ENCODE measurements around the gene PRDM16. TPM values are rescaled to one million over a fixed set of nuclear protein-coding genes. Genes with fewer than 3 reads are reported as not detected.

PRDM16 gene
- total RNA-seq, 1 experiment from 2014 or later: 6.1 TPM

DNA sequence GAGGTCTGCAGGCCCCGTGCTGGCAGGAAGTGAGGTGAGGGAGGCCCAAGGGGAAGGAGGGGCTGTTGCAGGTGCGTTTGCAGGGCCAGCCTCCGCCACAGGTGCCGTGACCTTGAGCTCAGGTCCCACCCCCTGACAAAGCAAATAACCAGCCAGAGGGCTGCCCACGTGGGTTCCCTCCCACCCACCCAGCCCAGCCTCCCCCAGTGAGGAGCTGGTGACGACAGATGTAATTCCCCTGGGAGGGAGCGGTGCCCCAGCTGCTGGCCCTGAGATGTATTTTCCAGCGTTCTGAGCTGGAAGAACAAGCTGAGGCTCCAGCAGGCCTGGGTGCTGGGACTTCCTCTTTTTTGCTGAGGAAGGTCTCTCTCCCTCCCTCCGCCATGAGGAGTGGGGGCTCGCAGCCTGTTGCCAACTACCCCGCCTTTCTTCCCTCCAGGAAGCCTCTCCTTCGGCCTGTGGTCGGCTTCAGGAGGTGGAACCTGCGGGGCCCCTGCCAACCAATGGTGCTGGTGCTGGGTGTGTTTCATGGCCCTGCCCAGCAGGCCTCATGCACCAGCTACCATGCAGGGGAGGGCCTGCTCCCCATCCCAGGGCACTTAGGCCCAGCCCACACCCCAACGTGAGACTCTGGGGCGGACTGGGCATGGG is 153.2 kb downstream of the PRDM16 start:
- no TSS peak for BruUV-seq (replicated peaks)
- POLR2A ChIA-PET: no interaction called here
- RAD21 ChIA-PET (ENCODE audit: low non-redundant PET in 1 of 2, low total read pairs in 2 of 2, uncharacterized antibody in 2 of 2, unreplicated experiment in 2 of 2): no interaction called here
- Histone ChIP-seq H3K4me2 (ENCODE audit: low read length) (no peak overlapping the region), H3K4me1 (ENCODE audit: control insufficient read depth in 1 of 2, insufficient read depth in 2 of 2, low read length in 2 of 2) (no peaks in the 10 kb centered on the region), H3K9ac (ENCODE audit: low read length) (no peak overlapping the region), H3K27ac (ENCODE audit: low read depth, low read length) (no peak overlapping the region), H3K36me3 (ENCODE audit: control insufficient read depth in 1 of 2, insufficient read depth in 2 of 2, low read length in 2 of 2) (no peaks in the 10 kb centered on the region), H3K27me3 (ENCODE audit: insufficient read depth, low read length) (no peaks in the 10 kb centered on the region), H2AFZ (ENCODE audit: low read depth, low read length, poor library complexity, severe bottlenecking) (no peak overlapping the region), H3K9me2 (ENCODE audit: insufficient read depth) (no peaks in the 10 kb centered on the region), H3K4me3 (replicated peaks in 1 of 2; ENCODE audit: low read depth in 1 of 2, low read length in 2 of 2) (no peak overlapping the region), H4K20me1 (ENCODE audit: insufficient read depth) (no peaks in the 10 kb centered on the region), H3K9me3 (ENCODE audit: control insufficient read depth in 1 of 2, insufficient read depth in 1 of 2, low read depth in 1 of 2, low read length in 2 of 2) (no peaks in the 10 kb centered on the region), H3K79me2 (ENCODE audit: insufficient read depth, low read length) (no peaks in the 10 kb centered on the region)
- DNase-seq (ENCODE audit: low read depth, low spot score) (no peak), ATAC-seq (no peak)
- intact Hi-C loops (cut with micrococcal nuclease): no loop called here
- TF ChIP-seq CBX3 (IDR thresholded peaks at IDR 0.05; ENCODE audit: low read depth) (no peak), SP1 (IDR thresholded peaks at IDR 0.05; ENCODE audit: low read depth) (no peak), TCF7L2 (IDR thresholded peaks at IDR 0.05; ENCODE audit: borderline replicate concordance, extremely low read depth, insufficient read depth, insufficient read length) (no peak), SIN3A (IDR thresholded peaks at IDR 0.05; ENCODE audit: low read depth) (no peak), YY1 (IDR thresholded peaks at IDR 0.05; ENCODE audit: extremely low read depth, insufficient replicate concordance, low read depth, low read length) (no peak), ZFX (IDR thresholded peaks at IDR 0.05) (no peak), FOSL1 (IDR thresholded peaks at IDR 0.05; ENCODE audit: low read depth) (no peak), EGR1 (IDR thresholded peaks at IDR 0.05; ENCODE audit: low read depth) (no peak), EZH2phosphoT487 (IDR thresholded peaks at IDR 0.05; ENCODE audit: borderline replicate concordance) (no peak), ZBTB33 (IDR thresholded peaks at IDR 0.05; ENCODE audit: extremely low read depth, insufficient replicate concordance, low read length) (no peak)
- TF ChIP-seq, protein P1, sequence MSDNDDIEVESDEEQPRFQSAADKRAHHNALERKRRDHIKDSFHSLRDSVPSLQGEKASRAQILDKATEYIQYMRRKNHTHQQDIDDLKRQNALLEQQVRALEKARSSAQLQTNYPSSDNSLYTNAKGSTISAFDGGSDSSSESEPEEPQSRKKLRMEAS (IDR thresholded peaks at IDR 0.05): no peak
- TF ChIP-seq, protein P2, sequence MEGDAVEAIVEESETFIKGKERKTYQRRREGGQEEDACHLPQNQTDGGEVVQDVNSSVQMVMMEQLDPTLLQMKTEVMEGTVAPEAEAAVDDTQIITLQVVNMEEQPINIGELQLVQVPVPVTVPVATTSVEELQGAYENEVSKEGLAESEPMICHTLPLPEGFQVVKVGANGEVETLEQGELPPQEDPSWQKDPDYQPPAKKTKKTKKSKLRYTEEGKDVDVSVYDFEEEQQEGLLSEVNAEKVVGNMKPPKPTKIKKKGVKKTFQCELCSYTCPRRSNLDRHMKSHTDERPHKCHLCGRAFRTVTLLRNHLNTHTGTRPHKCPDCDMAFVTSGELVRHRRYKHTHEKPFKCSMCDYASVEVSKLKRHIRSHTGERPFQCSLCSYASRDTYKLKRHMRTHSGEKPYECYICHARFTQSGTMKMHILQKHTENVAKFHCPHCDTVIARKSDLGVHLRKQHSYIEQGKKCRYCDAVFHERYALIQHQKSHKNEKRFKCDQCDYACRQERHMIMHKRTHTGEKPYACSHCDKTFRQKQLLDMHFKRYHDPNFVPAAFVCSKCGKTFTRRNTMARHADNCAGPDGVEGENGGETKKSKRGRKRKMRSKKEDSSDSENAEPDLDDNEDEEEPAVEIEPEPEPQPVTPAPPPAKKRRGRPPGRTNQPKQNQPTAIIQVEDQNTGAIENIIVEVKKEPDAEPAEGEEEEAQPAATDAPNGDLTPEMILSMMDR (IDR thresholded peaks at IDR 0.05 in 2 of 3, conservative IDR thresholded peaks at IDR 0.05 in 1 of 3; ENCODE audit: borderline replicate concordance in 1 of 3, insufficient read depth in 1 of 3, low read depth in 2 of 3, low read length in 2 of 3): no peak
- CTCF ChIA-PET: no interaction called here
